HG03378 (cell line): ENCODE results near the gene COG5.
"Not testable (repeated sequence)": the region's sequence is repeated elsewhere in the genome, so short reads cannot be mapped to it uniquely, and the experiment has no call there.

Experiments used
- ATAC-seq: cut with Tn5 transposase; IDR thresholded peaks from one replicate; pipeline ENCODE4 v1.9.1; 2021; ENCODE audit warnings: mild to moderate bottlenecking, moderate library complexity; ENCODE audit not compliant: unreplicated experiment

The COG5 gene

GRCh38 chr7:107167483-107168232 is 396.1 kb downstream of the COG5 start:
- no peak for ATAC-seq

GRCh38 chr7:107166736-107167426 is 396.8 kb downstream of the COG5 start:
- ATAC-seq: no peak

- ATAC-seq: no peak
These were observed 398.4 kb downstream of the COG5 start for GRCh38 chr7:107165341-107165740.

- no peak for ATAC-seq
These were observed 399.6 kb downstream of the COG5 start for GRCh38 chr7:107164092-107164491.

- no peak for ATAC-seq
These were observed 401.2 kb downstream of the COG5 start for GRCh38 chr7:107162475-107162874.

- no peak for ATAC-seq
These were observed 402.3 kb downstream of the COG5 start for GRCh38 chr7:107161415-107161814.

- no peak for ATAC-seq
These were observed 403.3 kb downstream of the COG5 start for GRCh38 chr7:107160389-107160788.

- ATAC-seq: no peak
These were observed 405.7 kb downstream of the COG5 start for GRCh38 chr7:107158028-107158427.

- ATAC-seq: no peak
These were observed 406.6 kb downstream of the COG5 start for GRCh38 chr7:107157091-107157490.

GRCh38 chr7:107155726-107156125 is 408.0 kb downstream of the COG5 start:
- ATAC-seq: not testable (repeated sequence)

- ATAC-seq: no peak
These were observed 408.9 kb downstream of the COG5 start for GRCh38 chr7:107154826-107155225.

- ATAC-seq: no peak
These were observed 411.7 kb downstream of the COG5 start for GRCh38 chr7:107152011-107152410.
